Ovary (tissue), 3 donors: Measurements from ENCODE around the gene ACAD11.

Experiments
- CTCF ChIP-seq, 3 donors: fragments of 450-650 bp in 2 of 3; fragments of 200-600 bp in 1 of 3; IDR thresholded peaks; one replicate each; pipeline versions ENCODE4 v1.5.1 to v1.8.0; 2016 to 2022; ENCODE audit warnings: antibody characterized with exemption in 3 of 3, mild to moderate bottlenecking in 1 of 3
- EP300 ChIP-seq: sonication (generic); formaldehyde crosslinking; IDR thresholded peaks from one replicate; pipeline ENCODE4 v1.6.1; 2017; ENCODE audit warnings: antibody characterized with exemption
- donor health status: DM: no; HTN: no; CAD: no.

DNA sequence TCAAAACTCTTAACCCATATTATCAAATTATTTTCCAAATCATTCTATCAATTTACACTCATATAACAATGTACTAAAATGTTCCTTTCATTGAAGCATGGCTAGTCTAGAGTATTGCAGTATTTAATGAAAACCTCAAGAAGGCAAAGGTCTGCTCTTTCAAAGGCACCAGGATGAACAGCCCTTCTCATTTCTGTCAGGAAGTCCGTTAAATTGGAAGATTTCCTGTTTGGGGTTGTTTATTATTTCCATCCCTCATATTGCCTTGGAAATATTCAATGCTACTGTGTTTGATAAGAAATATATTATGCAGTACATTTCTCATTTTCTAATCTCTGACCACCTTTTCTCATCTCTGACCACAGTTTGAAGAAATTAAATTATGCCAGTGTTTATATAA is 37.5 kb downstream of the ACAD11 start:
- TF ChIP-seq EP300, result no peak
- TF ChIP-seq CTCF (IDR thresholded peaks at IDR 0.05), result no peak
